ENCODE results near the gene NMD3.

DNA sequence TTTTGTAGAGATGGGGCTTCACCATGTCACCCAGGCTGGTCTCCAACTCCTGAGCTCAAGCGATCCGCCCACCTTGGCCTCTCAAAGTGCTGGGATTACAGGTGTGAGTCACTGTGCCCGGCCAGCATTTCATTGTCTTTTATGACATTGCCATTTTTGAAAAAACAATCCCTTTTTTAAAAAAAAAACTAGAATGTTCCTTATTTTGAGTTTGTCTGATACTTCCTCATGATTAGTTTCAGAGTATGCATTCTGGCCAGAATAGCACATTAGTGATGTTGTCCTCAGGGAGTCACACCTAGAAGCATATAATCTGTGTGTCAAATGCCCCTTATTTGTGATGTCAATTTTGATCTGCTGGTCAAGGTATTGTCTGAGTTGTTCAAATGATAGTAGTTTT is 21.2 kb upstream of the NMD3 start:
- TF ChIP-seq CTCF (IDR thresholded peaks at IDR 0.05 in 4 of 5, conservative IDR thresholded peaks at IDR 0.05 in 1 of 5) (no peak), POLR2A (IDR thresholded peaks at IDR 0.05) (no peak)

Data from gastrocnemius medialis (tissue), 4 donors.